GM19023 (cell line): ENCODE measurements around the gene CDRT4.
"Not testable (repeated sequence)": the region's sequence is repeated elsewhere in the genome, so short reads cannot be mapped to it uniquely, and the experiment has no call there.

Experiments
- ATAC-seq: cut with Tn5 transposase; IDR thresholded peaks from one replicate; pipeline ENCODE4 v1.9.1; 2021; ENCODE audit warnings: mild to moderate bottlenecking, moderate library complexity; ENCODE audit not compliant: unreplicated experiment

The CDRT4 gene

DNA sequence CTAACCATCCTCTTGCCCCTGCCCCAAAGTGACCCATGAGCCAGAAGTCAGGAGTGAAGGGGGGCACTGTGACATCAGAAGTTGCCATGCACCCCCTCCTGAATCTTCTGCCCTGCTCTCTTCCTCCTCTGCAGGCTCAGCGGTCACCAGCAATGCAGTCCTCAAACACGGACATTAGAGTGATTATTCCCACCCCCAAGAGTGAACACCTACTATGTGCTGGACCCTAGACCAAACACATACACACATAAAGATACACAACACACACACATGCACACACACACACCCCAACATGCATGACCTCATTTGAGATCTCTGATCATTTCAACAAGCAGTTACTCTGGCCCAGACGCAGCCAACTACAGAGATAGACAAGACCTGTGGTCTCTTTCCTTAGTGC, at the start of gene CDRT4:
TSS of gene CDRT4 (minus strand) at position 30 of the 400 bp plus-strand sequence. CDS start 27,383 bp downstream, outside the sequence.
- ATAC-seq, result no peak

DNA sequence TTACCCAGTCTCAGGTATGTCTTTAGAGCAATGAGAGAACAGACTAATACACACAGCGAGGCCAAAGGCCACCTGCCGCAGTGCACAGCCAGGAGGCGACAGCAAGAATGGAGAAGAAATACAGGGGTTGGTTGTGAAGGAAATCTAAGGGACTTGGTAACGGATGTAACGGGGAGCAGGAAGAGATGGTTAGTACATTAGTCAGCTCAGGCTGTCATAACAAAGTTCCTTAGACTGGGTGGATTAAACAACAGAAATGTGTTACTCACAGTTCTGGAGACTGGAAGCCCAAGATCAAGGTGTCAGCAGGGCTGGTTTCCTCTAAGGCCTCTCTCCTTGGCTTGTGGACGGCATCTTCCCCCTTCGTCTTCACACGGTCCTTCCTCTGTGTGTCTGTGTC, 48.7 kb upstream of the CDRT4 start:
- ATAC-seq, result no peak

DNA sequence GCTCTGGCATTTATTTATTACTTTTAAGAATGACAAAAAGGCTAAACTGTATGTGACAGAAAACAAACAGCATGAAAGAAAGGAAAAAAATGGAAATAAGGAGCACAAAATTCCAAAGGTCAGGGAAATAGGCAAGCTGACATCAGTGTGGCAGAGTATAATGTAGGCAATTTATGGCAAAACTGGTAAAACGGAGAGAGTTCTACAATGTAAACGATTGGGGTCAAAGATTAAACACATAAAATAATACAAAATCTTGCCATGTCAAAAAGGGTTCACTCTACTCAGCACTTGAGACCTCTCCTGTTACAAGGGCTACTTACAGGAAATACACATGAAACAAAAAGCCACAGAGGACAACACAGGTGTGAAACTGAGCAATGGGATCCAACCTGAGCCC, 47.0 kb upstream of the CDRT4 start:
- ATAC-seq, result no peak

DNA sequence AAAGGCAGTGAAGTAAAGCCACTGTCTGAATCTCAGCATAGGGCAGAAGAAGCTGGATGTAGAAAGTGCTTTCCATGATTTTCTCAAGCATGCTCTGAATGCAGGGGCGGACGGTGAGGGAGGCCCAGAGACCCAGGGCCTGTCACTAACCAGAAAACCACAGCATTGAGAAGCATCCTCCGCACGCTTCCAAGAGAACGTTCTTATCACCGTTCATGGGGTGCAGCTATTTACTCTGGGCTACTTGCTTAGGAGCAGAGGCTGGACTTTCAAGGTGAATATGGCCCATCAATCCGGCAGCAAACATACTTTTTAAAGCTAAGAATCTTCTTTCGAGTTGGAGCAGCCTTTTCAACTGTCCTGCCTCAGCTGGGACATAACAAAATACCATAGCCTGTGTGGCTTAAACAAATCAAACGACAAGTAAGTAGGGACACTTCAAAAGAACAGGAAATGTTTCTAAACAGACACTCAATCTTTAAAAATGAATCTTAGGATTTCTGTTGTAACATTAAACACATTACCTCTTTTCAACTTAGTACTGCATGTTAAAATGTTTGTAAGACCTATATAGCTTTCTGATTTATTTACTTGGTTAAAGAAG, 46.5 kb upstream of the CDRT4 start:
- no peak for ATAC-seq

DNA sequence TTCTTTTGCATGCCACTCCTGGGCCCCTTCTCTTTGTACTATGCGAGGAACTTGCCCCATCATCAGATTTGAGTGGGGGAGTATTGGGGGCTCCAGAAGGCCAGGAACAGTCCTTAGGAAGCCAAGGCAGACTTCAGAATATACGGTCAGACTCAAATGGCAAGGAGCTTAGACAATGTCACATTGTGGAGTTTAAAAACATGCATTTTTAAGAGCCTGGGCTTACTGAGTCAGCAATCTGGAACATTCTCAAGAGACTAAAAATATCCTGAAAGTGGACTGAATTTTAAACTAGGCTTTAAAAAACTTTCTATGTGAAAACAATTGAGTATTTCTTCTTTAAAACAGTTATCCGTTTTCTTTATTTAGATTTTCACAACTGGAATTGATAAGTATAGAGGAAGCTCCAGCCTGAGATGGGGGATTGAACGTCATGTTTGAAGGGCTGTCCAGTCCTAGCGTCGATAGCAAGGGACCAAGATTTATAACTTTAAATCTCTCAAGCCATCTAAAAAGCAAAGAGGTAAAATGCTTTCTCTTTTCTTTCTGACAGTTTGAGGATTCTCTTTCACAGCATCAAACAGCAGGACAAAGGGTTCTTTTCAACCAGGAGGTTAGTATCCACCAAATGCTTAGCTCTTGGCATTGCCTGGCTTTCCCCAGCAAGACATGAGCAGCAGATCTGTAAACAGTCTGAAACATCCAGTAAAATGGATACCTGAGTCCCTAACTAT, 45.8 kb upstream of the CDRT4 start:
- no peak for ATAC-seq

DNA sequence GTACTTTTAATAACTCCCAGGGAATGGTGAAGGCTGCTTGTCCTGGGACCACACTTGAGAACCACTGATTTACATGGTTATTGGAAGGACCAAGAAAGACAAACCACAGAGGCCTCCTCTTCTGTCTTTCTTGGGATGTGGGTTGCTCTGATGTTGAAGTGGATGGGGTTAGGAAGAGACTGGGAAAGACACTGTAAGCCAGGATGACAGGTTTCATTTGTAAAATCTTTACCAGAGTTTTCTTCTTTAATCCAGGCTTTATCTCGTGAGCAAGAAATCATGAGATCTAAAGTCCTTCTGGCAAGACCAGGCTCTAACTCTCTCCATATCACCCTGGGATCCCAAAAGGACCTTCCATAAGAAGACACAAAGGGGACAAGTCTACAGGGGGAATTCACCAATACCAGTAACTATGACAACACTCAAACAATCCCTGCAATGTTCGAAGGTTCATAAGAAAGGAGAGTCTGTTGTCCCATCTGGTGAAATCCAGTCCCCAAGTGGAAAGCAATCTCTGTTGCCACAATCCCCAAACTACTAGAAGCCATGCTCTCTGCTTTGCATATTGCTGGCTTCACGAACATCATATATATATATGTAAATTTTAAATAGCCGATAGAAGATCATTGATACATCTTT, 44.8 kb upstream of the CDRT4 start:
- no peak for ATAC-seq

DNA sequence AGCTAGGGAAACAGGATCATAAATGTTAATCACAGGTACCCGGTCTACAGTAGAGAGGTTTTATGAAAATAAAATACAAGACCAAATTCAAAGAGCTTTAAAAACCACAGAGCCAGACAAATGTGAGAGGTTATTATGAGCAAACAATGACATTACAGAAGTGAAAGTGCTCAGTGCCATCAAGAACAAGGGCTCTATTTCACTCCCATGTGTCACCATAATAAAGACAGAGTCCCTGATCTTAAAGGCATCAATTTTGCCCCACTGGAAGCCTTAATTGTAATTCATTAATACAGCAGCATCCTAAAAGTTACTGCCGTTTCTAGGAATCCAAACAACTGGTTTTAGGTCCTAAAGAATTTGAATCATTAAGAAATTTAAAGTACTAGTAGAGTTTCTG, 43.7 kb upstream of the CDRT4 start:
- ATAC-seq, result no peak

DNA sequence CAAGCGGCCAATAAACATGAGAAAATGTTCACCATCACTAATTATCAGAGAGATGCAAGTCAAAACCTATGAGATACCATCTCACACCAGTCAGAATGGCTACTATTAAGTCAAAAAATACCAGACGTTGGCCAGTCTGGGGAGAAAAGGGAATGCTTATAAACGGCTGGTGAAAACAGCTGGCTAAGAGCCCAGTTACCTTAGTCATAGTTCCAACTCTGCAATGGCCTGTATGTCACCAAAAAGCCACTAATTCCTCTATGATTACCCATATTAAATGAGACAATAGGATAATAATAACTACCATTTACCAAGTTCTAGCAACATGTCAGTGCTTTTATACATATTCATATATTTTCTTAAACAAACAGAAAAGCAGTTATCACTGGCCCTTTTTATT, 42.9 kb upstream of the CDRT4 start:
- ATAC-seq, result no peak

DNA sequence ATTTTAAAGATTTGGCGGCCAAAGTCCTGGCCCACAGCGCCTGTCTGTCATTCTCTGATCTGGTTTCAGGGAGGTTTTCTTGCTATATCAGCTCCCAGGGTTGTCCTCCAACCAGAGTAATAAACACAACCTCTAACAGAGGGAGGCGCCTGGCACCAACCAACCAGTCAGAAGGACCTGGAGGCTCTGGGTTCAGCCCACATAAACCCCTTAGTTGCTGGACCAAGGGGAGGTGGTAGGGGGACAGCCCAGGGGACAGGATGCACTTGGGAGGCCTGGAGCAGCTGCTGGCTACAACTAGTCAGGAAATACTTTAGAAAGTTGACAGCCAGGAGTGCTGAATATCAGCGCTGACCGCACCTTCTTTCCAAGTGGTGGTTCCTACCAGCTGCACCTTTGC, 41.7 kb upstream of the CDRT4 start:
- ATAC-seq, result no peak

DNA sequence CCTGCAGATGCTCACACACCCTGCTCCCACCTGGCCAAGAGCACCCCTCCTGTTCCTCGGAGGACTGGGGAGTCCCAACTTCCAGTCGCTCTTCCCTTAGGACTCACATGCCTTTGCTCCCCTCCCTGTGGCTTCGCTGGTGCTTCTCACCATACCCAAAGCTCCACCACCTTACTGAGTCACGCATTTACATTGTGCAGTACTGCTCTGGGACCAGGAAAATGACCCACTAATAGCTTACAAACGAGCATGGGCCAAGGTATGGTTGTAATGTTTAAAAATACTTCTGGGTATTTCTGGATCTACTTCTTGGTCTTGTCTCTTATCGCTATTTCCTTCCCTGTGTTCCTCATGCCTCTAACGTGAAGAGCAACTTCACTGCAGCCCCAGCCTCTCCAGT, 41.0 kb upstream of the CDRT4 start:
- no peak for ATAC-seq

DNA sequence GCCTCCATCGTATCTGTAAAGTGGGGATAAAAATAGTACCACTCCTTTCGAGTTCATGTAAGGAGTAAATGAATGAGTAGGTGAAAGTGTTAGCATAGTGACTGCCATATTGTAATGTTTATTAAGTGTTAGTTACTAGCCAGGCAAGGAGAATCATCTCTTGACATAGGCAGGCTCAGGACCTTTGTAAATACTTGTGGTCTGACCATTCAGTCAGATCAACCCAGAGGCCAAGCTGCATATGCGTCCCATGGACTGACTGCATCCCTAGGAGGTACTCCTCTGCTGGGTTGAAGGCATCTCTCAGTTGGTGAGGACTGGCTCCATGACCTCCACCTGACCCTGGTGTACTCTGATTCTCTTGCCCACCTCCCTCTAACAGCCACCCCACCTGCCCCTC, 40.5 kb upstream of the CDRT4 start:
- ATAC-seq, result no peak

DNA sequence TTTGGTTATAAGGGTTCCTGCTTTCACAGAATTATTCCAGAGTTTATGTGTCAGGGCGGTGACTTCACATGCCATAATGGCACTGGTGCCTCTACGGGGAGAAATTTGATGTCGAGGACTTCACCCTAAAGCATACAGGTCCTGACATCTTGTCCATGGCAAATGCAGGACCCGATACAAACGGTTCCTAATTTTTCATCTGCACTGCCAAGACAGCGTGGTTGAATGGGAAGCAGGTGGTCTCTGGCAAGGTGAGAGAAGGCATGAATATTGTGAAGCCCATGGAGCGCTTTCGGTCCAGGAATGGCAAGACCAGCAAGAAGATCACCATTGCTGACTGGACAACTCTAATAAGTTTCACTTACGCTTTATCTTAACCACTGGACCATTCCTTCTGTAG, 39.6 kb upstream of the CDRT4 start:
- ATAC-seq, result no peak

DNA sequence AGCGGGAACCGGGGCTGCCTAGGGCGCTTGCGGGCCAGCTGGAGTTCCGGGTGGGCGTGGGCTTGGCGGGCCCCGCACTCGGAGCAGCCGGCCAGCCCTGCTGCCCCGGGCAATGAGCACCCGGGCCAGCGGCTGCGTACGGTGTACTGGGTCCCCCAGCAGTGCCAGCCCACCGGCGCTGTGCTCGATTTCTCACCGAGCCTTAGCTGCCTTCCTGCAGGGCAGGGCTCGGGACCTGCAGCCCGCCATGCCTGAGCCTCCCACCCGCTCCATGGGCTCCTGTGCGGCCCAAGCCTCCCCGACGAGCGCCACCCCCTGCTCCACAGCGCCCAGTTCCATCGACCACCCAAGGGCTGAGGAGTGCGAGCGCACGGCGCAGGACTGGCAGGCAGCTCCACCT, 38.3 kb upstream of the CDRT4 start:
- ATAC-seq, result not testable (repeated sequence)

DNA sequence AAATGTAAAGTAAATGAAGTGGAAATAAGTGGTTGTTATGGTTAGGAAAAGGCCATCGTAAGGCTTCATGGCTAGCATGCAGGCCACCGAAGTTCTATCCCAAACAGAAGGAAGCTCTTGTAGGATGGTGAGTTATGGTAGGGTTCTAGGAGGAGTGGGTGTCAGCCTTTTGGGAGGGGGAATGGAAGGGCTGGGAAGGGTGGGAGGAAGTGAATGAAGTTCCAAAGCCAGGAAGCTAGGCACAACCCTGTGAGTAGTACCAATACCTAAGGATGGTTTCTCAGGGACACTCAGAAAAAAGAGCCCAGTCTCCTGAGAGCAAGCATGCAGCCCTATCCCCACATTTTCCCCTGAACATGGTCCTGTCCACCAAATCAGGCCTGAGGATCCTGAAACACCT, 36.3 kb upstream of the CDRT4 start:
- ATAC-seq, result no peak

DNA sequence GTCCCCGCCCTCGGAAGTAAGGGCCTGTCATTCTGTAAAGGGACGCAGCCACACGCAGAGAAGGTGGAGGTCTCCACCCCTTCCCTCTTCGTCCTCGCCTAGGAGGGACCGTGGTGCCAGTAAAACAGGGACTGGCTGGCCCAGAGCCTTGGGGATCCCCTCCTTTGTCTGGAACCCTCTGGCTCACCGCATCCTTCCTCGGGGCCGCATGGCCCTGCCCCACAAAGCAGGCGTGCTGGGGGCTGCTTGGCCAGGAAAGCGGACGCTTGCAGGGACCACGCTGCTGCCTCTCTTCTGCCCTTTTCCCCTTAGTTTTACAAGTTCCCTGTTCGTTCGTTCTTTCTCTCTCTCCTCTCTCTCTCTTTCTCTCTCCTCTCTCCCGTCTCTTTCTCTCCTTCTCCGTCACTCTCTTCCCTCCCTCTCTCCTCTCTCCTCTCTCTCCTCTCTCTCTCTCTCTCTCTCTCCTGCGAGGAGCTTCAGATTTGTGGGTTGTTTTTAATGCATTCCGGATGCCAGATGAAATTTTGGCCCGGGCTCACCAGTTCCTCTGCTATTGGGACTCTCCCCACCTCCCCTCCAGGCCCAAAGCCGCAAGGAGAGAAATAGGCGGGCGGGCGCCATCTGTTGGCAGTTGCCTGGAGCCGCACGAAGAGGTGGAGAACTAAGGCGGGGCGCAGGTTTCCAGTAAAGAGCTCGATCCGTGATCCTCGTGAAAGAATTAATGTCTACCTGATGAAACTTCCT, 35.1 kb upstream of the CDRT4 start:
- peak; percentile 93 for ATAC-seq

DNA sequence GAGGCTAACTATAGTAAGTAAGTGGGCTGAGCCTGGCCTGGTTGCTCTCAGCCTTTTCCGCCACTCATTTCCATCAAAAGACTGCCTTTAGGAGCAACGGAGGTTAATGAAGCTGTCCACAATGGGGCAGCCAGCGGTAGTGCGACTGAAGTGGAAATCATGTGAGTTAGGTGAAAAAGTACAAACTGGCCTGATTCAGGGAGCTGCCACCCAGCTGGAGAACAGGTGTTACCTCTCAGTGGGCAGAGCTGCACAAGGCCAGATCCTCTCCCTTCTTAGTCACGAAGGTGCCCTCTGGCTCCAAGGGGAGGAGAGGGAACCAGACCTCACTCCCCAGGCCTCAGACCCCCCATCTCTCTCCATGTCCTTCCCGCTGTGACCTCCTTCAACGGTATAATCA, 34.4 kb upstream of the CDRT4 start:
- ATAC-seq, result no peak

DNA sequence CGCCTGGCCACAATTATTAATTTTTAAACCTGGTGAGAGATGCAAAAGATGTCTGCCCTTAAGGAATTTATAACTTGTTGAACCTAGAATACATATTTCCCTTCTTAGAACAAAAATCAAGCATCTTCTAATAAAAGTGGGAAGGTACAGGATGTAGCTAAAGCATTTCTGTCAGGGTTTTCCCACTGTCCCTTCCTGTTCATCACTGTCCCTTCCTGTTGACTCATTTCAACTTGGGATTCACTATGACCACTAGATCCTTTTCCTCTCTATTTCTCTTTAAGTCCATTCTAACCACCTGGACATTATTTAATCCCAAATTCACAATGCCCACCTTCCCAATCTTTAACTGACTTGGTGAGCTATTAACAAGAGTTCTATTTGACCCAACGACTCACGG, 33.9 kb upstream of the CDRT4 start:
- no peak for ATAC-seq

DNA sequence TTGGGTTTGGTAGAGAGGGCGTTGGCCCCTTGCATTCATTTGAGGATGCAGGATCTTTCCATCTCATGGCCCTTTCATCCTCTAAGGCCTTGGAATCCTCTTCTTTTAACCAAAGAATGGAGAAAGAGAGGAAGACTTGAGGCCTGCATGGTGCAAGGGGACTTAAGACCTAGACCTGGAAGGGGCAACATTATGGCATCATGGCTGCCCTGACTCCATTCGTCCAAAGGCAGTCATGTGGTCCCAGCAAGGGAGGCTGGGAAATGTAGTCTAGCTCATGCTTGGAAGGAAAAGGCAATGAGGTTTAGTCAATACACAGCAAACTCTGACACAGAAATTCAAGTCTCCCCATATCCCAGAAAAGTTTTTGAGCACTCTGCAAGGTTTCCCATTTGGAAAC, 30.7 kb upstream of the CDRT4 start:
- ATAC-seq, result no peak

DNA sequence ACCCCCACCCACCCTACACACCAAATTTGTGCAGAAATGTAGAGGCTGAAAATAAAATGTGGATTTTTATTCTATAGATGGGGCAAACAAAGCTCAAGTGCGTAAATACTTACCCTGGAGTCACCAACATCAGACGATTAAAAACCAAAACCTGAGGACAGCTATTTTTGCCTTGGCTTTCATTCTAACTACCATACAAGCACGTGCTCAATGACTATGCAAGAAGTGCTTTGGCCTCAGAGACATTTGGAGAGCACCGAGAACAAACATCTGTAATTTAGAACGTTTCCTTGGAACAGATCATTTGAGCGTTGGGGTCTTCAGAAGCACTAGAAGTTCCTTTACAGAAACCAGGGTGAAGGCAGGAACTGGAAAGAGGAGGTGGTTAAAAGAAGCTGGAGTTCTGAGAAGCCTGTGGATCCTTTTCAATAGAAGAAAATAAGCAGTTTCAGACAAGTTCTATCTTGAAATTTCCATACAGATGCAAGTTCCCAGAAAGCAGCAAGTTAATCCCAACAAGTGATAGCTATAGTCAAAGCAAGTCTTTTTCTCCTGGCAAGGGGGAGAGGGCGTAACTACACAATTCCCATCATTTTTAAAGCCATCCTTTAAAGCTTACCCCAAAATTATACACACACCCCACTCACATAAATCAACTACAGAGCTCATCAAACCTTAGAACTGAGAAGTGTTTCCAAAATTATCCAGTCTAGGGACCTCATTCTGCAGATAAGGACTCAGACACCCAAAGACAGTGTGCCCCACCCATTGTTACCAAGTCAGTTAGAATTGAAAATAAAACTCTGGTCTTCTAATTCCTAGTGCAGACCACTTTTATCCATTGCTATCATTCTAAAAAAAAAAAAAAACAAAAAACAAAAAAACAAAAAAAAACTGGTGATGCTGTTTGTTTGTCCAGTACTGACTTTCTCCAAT, 29.6 kb upstream of the CDRT4 start:
- ATAC-seq, result no peak

DNA sequence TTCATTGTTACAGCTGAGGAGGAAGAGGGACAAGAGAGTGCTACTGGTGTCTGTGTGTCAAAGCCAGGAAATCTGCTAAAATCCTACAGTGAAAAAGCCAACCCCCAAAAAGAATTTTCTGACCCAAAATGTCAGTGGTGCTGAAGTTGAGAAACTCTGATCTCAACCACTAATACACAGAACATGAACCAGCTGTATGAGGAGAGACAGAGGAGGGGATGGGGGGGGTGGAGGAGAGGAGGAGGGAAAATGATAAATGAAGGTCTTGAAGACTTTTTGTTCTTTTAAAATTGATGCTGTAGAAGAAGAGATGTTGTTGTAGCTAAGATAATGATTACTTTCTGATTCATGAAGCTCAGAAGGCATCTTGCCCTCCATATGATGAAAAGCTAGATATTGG, 27.4 kb upstream of the CDRT4 start:
- no peak for ATAC-seq

DNA sequence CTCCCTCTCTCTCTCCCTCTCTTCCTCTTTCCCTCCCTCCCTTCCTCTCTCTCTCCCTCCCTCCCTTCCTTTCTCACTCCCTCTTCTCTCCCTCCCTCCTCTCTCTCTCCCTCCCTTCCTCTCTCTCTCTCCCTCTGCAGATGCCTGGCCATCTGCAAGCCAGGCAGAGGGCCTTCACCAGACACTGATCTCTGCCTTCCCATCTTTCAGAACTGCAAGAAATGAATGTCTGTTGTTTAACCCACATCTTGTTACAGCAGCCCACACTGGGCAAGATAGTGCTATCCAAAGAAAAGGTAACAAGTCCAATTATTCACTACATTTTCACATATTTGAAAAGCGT, 26.2 kb upstream of the CDRT4 start:
- no peak for ATAC-seq
